GM18508 (cell line): ENCODE measurements around the gene CAMSAP2.

Source experiments
- ATAC-seq: cut with Tn5 transposase; IDR thresholded peaks from one replicate; pipeline ENCODE4 v1.9.1; 2021; ENCODE audit warnings: moderate number of reproducible peaks; ENCODE audit not compliant: insufficient read depth, unreplicated experiment

The CAMSAP2 gene

DNA sequence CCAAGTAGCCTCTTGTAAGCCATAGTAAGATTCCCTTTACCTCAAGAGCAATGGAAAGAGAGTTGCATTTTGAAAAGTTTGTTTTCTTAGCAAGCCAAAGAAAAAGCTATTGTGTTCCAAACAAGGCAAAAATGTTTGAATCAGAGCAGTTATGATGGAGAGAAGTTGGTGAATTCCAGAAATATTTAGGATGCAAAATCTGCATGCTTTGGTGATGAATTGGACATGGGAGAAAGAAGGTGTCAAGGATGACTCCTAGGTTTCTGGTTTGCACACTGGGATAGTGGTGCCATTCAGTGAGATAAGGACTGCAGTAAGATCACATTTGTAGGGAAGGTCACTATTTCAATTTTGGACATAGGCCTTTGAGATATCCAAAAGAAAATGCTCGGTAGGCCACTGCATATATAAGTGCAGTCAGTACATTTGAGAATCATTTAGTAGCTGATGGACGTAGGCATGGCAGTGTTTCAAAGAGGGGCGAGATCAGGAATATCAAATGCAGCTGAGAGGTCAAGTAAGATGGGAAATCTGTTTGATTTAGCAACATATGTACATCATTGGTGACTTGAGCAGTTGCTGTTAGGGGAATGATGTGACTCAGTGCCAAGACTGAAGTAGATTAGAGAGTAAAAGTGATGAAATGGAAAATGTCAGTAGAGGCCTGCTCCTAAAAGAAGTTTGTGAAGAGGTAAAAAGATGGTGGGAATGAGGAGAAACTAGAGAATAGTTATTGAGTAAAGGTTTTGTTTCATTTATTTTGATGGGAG is 100.2 kb downstream of the CAMSAP2 start:
- no peak for ATAC-seq

DNA sequence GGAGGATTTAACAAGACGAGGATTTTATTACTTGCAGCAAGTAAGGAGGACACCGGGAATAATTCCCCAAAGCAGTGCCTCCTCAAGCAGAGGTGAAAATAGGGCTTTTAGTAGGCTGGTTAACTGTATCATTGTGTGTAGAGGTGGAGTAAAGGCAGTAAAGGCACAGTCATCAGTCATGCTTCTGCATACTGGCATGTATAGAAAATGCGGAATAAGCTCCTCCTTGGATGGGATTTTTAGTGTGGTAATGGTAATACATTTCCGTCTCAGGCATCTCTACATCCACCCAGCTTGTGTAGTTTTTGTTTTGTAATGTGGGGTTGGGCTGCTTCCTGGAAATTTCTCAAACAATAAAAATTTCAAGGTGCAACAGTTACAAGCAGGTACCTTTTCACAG is 106.7 kb downstream of the CAMSAP2 start:
- no peak for ATAC-seq

DNA sequence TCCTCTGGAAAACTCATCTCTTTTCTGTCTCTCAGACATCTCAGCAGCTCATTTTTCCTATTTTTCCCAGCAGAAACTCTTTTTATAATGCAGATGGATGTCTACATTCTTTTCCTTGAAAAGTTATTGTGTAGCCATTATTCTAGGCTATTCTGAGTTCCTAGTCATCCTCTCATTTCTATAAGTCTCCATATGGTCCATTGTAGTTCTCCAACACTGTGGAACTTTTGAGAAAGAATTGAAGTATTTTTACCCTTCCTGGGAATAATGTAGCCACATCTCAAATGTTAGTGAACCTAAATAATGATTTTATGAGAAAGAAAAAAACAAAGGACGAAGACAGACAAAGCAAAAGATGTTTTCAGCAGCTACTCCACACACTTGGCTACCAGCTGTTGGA is 107.7 kb downstream of the CAMSAP2 start:
- ATAC-seq, result no peak

DNA sequence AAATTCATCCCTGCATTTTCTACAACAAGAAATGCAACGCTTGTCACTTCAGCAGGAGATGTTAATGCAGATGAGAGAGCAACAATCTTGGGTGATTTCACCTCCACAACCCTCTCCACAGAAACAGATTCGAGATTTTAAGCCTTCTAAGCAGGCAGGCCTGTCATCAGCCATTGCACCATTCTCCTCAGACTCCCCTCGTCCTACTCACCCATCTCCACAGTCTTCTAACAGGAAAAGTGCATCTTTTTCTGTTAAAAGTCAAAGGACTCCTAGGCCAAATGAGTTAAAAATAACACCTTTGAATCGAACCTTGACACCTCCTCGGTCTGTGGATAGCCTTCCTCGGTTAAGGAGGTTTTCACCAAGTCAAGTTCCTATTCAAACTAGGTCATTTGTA is 110.7 kb downstream of the CAMSAP2 start:
- ATAC-seq, result no peak

DNA sequence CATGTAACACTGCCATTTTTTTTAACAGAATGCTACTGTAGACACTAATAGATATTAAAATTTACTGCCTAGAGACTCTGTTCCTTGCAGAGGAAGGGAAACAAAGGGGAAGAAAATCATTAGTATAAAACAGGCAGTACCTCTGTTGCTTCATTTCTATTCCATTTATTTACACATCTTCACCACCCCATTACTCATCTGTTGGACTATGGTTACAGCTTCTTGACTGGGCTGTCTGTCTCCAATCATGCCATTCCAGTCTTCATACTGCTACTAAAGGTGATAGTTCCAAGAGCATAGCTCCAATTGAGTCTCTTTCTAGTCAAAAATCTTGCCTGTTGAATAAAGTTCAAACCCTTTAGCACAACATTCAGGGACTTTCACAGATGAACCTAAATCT is 111.9 kb downstream of the CAMSAP2 start:
- ATAC-seq, result no peak

DNA sequence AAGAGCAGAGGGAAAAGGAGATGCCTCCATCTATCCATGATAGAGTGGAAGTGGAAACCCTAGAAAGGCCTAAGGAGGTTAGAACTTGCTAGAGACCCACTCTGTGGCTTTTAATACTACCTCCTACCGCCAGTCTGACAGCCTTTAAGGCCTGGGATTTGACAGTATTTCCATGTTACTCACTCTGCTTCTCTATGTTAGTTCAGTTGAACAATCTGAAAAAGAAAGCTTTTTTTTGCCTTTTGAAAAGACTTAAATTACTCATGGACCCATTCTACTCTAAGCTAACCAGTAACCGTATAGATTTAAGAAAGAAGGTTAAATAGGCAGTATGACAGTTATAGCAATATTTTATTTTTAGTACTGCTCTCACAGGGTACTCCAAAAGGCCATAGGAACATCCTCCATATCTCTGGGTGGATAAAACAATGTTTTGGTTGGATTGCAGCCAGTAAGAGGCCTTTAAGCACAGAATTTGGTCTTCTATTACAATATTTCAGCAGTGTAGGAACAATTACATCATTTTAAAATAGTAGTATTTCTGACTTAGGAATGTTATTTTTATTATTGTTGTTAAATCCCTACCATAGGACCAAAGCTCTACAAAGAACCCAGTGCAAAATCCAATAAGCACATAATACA is 118.1 kb downstream of the CAMSAP2 start:
- no peak for ATAC-seq

DNA sequence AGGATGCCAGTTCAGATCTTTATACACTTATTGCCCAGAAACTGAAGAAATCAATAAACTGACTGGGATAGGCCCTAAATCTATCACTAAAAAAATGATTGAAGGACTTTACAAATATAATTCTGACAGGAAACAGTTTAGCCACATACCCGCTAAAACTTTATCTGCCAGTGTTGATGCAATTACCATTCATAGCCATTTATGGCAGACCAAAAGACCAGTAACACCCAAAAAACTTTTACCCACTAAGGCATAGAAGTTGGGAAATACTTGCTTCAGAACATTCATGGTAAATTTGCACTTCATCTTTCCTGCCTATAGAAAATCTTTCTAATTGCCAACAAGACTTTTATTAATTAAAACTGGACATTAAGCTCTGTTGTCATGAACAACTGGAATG is 119.1 kb downstream of the CAMSAP2 start:
- no peak for ATAC-seq

DNA sequence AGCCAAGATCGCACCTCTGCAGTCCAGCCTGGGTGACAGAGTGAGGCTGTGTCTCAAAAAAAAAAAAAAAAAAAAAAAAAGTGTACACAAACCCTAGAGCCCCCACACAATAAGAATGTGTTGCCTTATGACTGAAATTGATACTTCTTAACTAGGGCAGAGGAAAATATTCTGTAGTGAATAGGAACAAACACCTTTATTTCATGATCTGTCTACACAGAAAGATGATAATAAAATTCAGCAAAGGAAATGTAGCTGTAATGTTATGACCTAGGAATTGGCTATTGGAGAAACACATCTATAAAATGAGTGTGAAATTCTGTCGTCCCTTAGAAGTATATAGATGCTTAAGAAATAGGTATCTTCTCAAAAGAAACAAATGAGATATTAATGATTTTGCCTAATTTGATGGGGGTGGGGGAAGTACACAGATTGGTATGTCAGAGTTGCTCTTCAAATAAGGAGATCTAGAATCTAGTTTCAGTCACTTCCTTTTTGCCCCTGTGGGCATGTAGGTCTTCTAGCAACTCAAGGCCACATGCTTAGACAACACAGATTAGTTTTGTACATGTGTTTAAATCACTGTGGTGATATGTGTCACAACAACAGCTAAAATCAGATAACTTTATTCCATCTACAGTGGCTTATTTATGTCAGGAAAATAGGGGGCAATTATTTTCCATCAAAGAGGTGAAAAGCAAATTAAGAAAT is 123.4 kb downstream of the CAMSAP2 start:
- ATAC-seq, result no peak

DNA sequence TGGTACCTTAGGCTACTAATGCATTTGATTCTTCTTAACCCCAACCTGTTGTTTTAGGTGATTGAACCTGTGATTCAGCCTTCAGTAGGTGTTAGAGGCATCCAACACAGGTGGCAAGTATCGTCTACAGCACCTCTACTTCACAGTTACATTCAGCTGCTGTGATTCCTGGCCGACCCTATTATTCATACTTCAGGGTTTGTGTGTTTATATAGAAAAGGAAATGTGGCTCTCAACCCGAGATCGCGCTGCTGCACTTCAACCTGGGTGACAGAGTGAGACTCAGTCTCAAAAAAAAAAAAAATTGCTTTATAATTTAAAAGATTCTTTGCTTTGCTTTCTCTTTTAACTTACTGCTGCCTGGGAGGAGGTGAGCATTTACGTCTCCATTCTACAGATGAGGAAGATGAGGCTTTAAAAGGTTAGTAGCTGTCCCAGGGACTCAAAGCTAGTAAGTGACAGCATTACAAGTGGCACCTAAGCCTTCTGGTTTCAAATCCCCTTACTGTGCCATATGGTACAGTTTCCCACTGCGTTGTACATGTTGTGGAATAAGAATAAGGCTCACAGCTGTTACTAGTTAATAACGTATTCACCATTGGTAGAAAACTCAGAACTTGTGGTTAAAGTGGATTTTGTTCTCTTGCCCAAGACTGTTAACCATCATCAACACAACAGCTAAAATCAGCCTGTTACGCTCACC is 124.2 kb downstream of the CAMSAP2 start:
- ATAC-seq, result no peak

DNA sequence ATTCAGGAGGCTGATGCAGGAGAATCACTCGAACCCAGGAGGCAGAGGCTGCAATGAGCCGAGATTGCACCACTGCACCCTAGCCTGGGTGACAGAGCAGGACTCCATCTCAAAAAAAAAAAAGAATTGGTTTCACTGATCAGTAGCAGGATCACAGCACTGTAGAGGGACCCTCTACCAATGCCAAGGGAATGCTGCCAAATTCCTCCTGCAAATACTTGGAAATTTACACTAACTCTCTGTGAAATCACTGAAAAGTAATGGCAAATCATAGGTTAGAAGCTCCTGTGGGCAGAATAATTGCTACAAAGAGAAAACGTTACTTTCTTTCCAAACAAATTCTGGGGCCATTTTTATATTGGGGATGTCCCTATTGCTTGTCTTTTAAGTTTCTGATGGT is 127.4 kb downstream of the CAMSAP2 start:
- no peak for ATAC-seq

DNA sequence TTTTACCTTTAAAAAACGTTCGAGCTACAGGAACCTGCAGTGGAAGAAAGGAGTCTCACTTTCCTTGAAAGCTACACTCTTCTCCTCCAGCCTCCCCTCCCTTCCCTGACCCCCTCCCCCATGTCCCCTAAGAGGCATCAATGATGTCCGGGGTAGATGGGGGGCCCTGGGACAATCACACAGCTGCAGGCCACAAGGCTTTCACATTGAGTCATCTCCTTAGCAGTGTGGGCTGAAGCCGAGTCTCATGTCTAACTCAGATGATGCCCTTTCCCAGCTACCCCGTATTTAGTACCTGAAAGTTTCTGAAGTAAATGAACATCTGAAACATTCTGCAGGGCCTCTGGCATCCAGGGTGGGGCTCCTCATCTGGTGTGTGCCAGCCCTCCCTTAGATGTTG is 127.8 kb downstream of the CAMSAP2 start:
- ATAC-seq, result peak; percentile 66

DNA sequence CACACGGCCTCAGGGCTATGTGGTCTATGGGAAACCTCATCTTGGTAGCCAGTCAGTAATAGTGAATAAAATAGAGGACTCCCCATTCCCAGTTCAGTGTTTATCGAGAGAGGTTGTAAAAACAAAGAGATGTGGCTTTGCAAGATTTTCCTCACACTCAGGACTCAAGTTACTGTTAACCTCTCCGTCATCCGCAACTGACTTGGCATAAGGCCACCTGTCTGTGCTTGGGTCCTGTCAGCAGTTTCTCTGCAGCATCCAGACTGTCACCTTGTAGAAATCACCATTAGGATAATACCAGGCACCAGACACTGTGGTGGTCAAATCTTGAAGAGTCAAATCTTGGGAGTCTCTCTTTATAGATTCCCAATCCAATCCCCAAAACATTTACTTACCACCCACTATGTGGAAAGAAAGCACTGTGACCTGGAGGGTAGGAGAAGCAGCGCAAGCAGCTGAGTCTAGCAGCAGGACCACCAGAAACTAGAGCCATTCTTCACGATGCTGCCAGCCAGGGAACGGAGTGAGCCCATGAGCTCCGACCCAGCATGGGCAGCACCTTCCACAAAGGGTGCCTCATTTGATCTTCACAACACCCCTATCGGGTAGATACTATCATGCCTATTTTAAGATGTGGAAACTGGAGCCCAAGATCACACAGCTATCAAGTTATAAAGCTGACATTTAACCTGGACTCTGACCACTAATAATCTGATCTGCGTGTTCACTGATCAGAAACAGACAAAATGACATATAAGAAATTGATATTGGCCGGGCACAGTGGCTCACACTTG is 128.5 kb downstream of the CAMSAP2 start:
- peak; percentile 1 for ATAC-seq

DNA sequence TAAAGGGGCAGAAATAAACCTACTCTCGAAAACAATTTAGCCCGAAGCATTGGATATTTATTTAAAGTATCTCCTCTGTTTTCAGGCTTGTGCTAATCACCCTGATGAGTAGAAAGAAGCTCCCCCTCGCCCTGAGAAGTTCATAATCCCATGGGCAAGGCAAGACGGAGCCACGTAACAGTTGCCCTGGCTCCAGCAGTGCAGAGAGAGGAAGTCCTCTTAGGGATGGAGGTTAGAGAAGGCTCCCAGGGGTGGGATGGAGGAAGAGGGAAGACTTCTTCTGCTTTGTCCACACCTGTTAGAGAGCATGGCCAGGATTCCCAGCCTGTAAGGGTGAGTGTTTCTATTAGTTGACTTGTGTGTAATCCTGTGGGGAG is 130.7 kb downstream of the CAMSAP2 start:
- no peak for ATAC-seq

DNA sequence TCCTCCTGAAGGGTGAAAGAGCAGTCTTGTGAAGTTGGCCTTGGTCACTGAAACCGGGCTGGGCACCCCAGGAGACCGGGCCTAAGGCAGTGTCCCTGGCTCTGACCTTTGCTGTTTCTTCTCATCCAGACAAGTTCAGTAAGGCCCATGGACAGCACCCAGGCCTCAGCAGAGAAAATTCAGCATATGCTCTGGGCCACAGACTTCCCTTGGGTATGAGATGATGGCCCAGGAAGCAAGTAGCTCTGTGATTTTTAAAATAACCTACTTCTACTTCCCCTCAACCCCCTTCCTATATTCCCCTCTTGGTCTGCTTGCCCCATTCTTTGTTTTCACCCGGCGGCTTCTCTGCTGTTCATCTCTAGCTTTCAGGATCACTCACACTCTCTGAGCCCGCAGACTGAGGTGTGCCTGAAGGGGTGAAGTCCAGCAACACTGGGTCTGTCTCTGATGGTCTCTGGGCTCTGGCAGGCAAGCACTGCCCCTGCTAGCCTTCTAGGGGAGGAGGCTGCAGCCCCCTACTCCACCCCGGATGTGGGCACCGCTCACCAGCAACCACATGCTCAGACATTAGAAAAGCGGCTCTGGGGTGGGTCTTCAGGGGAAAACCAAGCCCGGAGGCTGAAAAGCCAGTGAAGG is 131.2 kb downstream of the CAMSAP2 start:
- ATAC-seq, result peak; percentile 31

DNA sequence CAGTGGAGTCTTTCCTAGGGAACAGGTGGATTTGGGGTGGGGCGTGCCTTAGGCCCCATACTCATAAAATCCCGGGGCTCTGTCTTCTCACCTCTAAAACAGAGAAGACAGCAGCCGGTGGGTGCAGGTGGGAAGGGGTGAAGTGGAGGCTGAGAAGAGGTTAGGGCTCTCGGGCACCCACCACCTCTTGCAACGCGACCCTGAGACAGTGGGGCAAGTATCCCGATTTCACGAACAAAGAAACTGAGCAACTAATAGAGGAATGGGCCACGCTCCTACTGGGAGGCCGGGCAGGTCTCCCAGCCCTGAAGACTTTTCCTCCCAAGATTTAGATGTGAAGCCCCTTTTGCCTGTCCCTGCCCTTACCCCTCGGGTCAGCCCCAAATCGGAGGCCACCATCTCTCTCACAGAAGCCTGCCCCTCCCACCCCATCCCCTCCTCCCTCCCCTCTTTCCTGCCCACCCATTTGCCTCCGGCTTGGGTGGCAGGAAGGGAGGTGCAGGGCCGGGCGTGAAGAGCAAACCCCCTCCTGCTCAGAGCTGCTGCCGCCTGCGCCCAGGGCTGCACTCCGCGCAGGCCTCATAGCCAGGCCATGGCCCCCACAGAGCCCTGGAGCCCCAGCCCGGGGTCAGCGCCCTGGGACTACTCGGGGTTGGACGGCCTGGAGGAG is 133.9 kb downstream of the CAMSAP2 start, which contains the start of gene GPR25:
GPR25 (plus strand) TSS at position 536 of the 670 bp plus-strand sequence; CDS start at position 593, 57 bp downstream.
- ATAC-seq, result no peak

DNA sequence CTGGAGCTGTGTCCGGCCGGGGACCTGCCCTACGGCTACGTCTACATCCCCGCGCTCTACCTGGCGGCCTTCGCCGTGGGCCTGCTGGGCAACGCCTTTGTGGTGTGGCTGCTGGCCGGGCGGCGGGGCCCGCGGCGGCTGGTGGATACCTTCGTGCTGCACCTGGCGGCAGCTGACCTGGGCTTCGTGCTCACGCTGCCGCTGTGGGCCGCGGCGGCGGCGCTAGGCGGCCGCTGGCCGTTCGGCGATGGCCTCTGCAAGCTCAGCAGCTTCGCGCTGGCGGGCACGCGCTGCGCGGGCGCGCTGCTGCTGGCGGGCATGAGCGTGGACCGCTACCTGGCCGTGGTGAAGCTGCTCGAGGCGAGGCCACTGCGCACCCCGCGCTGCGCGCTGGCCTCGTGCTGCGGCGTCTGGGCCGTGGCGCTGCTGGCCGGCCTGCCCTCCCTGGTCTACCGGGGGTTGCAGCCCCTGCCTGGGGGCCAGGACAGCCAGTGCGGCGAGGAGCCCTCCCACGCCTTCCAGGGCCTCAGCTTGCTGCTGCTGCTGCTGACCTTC is 134.5 kb downstream of the CAMSAP2 start:
- ATAC-seq, result no peak

DNA sequence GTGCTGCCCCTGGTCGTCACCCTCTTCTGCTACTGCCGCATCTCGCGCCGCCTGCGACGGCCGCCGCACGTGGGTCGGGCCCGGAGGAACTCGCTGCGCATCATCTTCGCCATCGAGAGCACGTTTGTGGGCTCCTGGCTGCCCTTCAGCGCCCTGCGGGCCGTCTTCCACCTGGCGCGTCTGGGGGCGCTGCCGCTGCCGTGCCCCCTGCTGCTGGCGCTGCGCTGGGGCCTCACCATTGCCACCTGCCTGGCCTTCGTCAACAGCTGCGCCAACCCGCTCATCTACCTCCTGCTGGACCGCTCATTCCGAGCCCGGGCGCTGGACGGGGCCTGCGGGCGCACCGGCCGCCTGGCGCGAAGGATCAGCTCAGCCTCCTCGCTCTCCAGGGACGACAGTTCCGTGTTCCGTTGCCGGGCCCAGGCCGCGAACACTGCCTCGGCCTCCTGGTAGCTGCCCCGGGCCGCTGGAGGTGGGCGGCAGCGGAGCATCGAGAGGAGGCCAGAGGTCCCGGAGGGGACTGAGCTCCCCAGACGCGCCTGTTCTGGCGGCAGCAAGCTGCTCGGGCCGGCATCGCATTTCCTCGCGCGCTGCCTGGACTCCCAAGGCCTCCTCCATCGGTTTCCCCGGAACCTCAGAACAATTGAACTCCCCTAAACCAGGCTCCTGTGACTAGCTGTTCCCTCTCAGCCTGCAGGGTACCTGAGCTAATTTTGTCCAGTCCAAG is 135.1 kb downstream of the CAMSAP2 start:
- ATAC-seq, result no peak

DNA sequence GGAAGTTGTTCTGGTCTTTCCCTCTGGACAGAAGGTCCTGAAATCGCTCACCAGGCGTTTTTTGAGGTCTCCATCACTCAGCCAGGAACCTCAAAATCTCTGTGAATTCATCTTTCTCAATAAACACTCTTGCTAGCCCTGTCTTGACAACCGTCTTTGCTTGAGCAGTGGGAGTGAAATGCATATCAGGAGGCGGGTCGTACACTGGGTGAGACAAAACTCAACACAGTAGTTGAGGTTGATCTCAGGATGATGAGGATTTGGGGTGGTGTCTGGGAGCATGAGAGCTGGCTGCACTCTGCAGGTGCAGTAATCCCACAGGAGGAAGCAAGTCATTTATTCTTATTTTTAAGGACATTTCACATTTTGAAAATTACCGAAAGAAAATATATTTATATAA is 136.0 kb downstream of the CAMSAP2 start:
- no peak for ATAC-seq
